ENCODE results near the gene ZNF664. TPM values are rescaled to one million over a fixed set of nuclear protein-coding genes. Genes with fewer than 3 reads are reported as not detected.

Gene ZNF664
- polyA plus RNA-seq, 1 experiment = 42.4 TPM

DNA sequence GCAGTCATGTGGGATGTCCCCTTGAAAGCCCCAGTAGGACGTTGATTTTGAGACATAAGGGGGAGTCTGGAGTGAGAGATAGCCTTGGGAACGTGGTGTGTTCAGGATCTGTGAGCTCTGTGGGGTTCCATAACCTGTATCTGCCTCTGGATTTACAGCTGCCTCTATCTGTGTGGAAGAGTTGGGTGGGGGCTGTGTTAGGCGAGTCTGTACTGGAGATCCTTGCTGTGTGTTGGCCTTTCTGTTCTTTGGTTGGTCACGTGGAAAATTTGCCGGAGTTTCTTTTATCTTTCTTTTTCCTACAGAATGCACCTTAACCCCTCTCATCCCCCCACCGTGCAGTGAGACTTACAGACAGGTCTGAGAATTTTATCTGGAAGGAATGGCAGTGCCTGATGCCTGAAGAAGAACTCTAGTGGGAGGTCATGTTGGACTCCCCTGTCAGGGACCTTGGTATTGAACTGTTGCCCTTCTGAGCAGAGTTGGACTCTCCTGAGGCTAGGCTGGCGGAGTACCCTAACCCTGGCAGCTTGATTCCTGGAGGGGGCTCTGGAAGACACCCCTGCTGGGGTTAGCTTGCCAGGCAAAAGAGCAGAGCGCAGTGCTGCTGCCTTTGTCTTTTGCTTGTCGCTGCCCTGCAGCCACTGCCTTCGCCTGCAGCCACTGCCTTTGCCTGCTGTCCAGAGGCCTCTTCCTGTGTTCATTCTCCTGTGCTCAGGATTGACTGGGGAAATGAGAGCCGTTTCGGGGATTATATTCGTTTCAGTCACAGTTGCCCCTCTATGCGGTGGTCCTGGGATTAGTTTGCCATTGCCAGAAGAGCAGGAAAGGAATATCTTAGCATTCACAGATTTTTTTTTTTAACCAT lies 34.1 kb downstream of the ZNF664 start:
- H3K27me3 ChIP-seq (ENCODE audit: control insufficient read depth, insufficient read depth, low read length) = no peaks in the 10 kb centered on the region
- TF ChIP-seq, protein P1, sequence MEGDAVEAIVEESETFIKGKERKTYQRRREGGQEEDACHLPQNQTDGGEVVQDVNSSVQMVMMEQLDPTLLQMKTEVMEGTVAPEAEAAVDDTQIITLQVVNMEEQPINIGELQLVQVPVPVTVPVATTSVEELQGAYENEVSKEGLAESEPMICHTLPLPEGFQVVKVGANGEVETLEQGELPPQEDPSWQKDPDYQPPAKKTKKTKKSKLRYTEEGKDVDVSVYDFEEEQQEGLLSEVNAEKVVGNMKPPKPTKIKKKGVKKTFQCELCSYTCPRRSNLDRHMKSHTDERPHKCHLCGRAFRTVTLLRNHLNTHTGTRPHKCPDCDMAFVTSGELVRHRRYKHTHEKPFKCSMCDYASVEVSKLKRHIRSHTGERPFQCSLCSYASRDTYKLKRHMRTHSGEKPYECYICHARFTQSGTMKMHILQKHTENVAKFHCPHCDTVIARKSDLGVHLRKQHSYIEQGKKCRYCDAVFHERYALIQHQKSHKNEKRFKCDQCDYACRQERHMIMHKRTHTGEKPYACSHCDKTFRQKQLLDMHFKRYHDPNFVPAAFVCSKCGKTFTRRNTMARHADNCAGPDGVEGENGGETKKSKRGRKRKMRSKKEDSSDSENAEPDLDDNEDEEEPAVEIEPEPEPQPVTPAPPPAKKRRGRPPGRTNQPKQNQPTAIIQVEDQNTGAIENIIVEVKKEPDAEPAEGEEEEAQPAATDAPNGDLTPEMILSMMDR (IDR thresholded peaks at IDR 0.05; ENCODE audit: insufficient read depth, low read depth, low read length) = no peak
- CTCF ChIA-PET = interaction anchor here (1.2 to 1.5 kb wide), 2 partner anchors 11 to 23 kb away, joined by 3 read pairs; no protein-coding TSS in a partner anchor
- peaks cover 2% of the 10 kb centered on the region for H3K36me3 ChIP-seq (ENCODE audit: control insufficient read depth, insufficient read depth, low read length)
- H3K4me3 ChIP-seq (ENCODE audit: low read depth, low read length) = no peak overlapping the region
- DNase-seq (ENCODE audit: low read depth) = no peak
- POLR2A ChIA-PET = no interaction called here

DNA sequence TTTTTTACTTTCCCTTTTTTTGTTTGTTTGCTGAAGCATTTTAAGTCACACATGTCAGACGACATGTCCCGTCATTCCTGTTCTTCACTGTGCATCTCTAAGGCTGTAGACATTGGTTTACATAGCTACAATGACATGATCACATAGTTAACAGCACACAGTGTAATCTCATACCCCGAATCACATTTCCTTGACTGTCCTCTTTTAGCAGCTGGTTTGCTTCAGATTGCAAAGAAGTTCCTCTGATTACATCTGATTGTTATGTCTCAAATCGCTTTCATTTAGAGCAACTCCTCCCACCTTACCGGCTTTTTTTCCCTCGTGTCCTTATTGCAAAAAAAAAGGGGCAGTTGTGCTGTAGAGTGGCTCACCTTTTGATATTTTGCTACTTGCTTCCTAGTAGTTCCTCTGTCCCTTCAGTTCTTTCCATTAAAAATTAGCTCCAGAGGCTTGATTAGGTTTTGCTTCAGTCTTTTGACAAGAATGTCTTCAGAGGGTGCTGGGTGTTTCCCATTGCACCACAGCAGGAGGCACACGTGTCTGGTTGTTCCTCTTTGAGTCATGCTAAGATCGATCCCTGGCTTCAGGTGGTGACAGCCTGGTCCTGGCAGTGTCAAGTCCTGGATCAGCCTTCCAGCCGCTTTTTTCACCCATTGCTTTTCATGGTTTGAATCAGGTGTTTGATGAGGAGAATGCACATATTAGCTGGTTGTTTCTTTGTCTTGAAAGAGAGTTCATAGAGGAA lies 35.0 kb downstream of the ZNF664 start:
- H3K36me3 ChIP-seq (ENCODE audit: control insufficient read depth, insufficient read depth, low read length) = peaks cover 7% of the 10 kb centered on the region
- no peak overlapping the region for H3K4me3 ChIP-seq (ENCODE audit: low read depth, low read length)
- DNase-seq (ENCODE audit: low read depth) = no peak
- CTCF ChIA-PET = interaction anchor here (0.6 to 1.5 kb wide), 2 partner anchors 22 to 237 kb away, joined by 3 read pairs; no protein-coding TSS in a partner anchor
- H3K27me3 ChIP-seq (ENCODE audit: control insufficient read depth, insufficient read depth, low read length) = no peaks in the 10 kb centered on the region
- TF ChIP-seq, protein P1 (IDR thresholded peaks at IDR 0.05; ENCODE audit: insufficient read depth, low read depth, low read length) = no peak
- POLR2A ChIA-PET = no interaction called here

DNA sequence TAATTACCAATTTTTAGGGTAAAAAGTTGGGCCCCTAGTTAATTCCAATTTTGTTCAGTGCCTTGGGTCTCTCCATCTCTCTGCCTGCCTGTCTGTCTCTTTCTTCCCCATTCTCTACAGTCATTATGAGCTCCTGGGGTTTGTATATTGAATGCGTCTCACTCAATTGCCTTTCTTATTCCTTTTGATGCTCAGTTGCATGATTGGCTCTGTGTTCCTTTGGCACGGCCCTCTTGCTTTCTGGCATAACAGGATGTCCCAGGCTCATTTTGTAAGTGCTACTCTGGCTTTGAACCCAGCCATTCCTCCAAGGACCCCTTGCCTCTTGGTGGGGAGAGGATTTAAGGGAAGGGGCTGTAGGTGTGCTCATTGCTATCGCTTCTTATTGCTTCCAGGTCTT lies 35.6 kb downstream of the ZNF664 start:
- ChIA-PET CTCF (interaction anchor here (0.6 to 1.5 kb wide), 2 partner anchors 22 to 237 kb away, joined by 3 read pairs; no protein-coding TSS in a partner anchor), POLR2A (no interaction called here)
- no peaks in the 10 kb centered on the region for H3K27me3 ChIP-seq (ENCODE audit: control insufficient read depth, insufficient read depth, low read length)
- H3K4me3 ChIP-seq (ENCODE audit: low read depth, low read length) = no peak overlapping the region
- peaks cover 9% of the 10 kb centered on the region for H3K36me3 ChIP-seq (ENCODE audit: control insufficient read depth, insufficient read depth, low read length)
- no peak for DNase-seq (ENCODE audit: low read depth)
- TF ChIP-seq, protein P1 (IDR thresholded peaks at IDR 0.05; ENCODE audit: insufficient read depth, low read depth, low read length) = no peak

DNA sequence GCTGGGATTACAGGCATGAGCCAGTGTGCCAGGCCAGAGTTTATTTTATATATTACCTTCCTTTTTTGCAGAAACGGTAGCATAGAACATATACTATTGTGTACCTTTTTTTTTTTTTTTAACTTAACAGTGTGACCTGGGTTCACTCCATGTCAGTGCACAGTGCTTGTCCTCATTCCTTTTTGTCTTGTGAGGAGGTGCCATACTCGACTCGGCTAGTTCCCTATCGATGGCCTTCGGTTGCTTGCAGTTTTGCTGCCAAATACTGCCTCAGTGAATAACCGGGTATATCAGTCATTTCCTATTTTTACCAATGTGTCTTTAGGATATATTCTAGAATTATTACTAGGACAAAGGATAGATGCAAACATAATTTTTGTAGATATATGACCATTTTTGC lies 36.8 kb downstream of the ZNF664 start:
- TF ChIP-seq, protein P1 (IDR thresholded peaks at IDR 0.05; ENCODE audit: insufficient read depth, low read depth, low read length) = no peak

DNA sequence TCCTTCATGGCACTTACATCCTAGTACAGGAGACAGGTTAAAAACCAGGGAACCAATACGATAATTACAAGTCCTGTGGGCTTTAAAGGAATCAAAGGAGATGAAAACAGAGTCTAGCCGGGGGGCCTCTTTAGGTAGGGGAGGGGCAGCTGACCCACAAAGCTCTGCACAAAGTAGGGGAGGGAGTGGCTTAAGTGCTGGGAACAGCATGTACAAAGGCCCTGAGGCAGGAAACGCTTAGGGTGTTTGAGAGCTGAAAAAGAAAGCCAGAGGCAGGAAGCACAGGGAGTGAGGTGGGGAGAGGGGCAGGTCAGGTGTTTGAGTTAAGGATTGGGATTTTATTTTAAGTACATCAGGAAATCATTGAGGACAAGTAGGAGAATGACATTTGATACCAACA lies 37.7 kb downstream of the ZNF664 start:
- ChIA-PET CTCF (no interaction called here), POLR2A (no interaction called here)
- no peak overlapping the region for H3K4me3 ChIP-seq (ENCODE audit: low read depth, low read length)
- H3K27me3 ChIP-seq (ENCODE audit: control insufficient read depth, insufficient read depth, low read length) = no peaks in the 10 kb centered on the region
- no peak for DNase-seq (ENCODE audit: low read depth)
- H3K36me3 ChIP-seq (ENCODE audit: control insufficient read depth, insufficient read depth, low read length) = peaks cover 9% of the 10 kb centered on the region
- TF ChIP-seq, protein P1 (IDR thresholded peaks at IDR 0.05; ENCODE audit: insufficient read depth, low read depth, low read length) = no peak

More for the DNA sequence above, 36.8 kb downstream of the ZNF664 start:
- no peak for DNase-seq (ENCODE audit: low read depth)
- Histone ChIP-seq H3K4me3 (ENCODE audit: low read depth, low read length) (no peak overlapping the region), H3K27me3 (ENCODE audit: control insufficient read depth, insufficient read depth, low read length) (no peaks in the 10 kb centered on the region), H3K36me3 (ENCODE audit: control insufficient read depth, insufficient read depth, low read length) (peaks cover 9% of the 10 kb centered on the region)
- ChIA-PET CTCF (no interaction called here), POLR2A (no interaction called here)

Data from BJ (cell line).